ENCODE data around the gene HOXB4. TPM values are rescaled to one million over a fixed set of nuclear protein-coding genes. Genes with fewer than 3 reads are reported as not detected.

HOXB4 gene
- total RNA-seq, 4 donors from 2014 or later: 0.42 to 2.9 (median 1.4) TPM

DNA sequence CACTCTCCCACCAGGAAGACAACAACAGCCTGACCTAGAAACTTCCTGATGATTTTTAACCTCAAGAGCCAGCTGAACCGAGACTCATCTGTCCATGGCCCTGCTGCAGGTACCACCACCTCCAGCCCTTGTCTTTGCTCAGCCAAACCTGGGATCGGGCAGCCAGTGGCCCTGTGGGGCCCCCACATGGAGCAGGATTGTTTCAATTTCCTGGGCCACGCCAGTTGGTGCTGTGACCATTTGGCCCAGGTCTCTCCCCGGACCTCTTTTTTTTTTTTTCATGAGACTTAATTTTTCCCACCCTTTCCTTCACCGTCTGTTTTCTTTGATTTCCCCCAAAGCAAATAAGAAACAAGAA is 25.0 kb downstream of the HOXB4 start:
- 61 to 65% methylated on average over 5 of the region's 5 CpGs for WGBS, 2 donors
- intact Hi-C loops (cut with DNase I; ENCODE audit: low total_unique reads): no loop called here
- TF ChIP-seq POLR2A (IDR thresholded peaks at IDR 0.05) (no peak), CTCF (IDR thresholded peaks at IDR 0.05) (no peak)
- DNase-seq (ENCODE audit: low spot score in 2 of 2): no peak
- no peak overlapping the region for H3K4me3 ChIP-seq (ENCODE audit: low read depth, poor library complexity, severe bottlenecking)

DNA sequence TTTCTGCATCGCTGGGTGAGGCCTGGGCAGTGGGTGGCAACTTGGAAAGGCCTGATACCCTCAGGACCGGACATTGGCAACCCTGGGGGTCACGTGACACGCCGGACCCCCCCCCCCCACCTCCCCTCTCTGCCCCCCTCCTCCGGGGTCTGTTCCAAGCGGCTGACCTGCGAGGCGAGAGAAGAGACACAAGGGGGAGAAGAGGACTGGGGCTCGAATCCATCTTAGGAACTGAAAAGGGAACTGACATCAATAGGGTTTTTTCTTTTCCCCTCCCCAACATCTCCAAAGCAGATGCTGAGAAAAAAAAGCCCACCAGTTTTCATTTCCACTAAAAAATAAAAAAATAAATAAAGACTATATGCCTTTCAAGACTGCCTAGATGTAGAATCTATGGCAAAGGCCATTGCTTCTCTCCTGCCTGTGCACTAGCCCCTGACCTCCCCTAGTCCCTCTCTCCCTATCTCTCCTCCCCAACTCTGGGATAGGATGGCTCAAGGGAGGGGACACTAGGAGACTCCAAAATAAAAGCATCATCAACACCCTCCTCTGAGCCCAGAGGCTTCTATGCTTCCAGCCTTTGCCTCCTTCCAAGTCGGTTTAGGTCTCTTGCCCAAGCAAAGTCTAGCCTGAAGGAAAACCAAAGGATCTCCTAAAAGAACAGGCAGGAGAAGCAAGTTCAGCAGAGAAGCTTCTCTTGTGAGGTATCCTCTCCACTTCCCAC is 25.5 kb downstream of the HOXB4 start:
- intact Hi-C loops (cut with DNase I; ENCODE audit: low total_unique reads): no loop called here
- no peak overlapping the region for H3K4me3 ChIP-seq (ENCODE audit: low read depth, poor library complexity, severe bottlenecking)
- 46 to 48% methylated on average over 11 of the region's 11 CpGs for WGBS, 2 donors
- no peak for TF ChIP-seq CTCF (IDR thresholded peaks at IDR 0.05)
- no peak for DNase-seq (ENCODE audit: low spot score in 2 of 2)

DNA sequence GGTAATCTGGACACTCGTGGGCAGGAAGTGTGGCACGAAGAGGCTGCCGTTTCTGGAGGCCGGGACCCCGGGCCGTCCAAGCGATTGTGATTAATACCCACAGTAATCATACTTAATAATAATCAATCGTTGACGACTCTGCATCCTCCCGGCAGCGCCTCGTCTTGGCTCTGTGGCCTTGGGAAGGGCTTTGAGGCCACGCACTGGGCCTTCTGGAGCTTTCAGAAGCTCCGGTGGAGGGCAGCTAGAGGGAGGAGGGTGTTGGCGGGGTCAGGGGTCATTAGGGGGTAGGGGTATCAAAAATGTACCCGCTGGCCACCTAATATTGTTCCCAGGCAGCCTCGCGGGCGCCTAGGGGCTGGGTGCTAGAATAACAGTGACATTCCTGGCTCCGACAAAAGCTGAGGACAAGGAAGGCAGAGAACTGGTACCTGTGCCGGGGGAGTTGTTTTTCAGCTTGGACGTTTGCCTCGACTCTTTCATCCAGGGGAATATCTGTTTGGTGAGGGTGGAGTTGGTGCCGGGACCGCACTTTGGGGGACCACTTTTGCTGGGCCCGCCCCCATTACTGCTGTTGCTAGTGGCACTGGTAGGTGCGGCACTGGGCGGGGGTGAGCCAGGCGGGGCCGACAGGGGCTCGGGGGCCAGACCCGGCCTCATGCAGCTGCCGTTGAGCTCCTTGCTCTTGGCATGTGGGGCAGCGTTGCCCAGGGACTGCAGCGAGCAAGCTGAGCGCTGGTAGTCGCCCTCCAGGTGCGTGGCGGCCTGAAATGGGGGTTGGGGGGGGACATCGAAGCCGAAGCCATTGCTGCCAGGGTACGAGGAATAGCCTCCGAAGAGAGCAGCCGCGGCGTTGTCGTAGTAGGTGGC is 26.3 kb downstream of the HOXB4 start:
- DNase-seq (ENCODE audit: low spot score in 2 of 2): no peak
- TF ChIP-seq POLR2A (IDR thresholded peaks at IDR 0.05) (no peak), CTCF (IDR thresholded peaks at IDR 0.05) (no peak)
- WGBS, 2 donors: 79 to 84% methylated on average over 47 of the region's 47 CpGs
- no peak overlapping the region for H3K4me3 ChIP-seq (ENCODE audit: low read depth, poor library complexity, severe bottlenecking)
- intact Hi-C loops (cut with DNase I; ENCODE audit: low total_unique reads): no loop called here

DNA sequence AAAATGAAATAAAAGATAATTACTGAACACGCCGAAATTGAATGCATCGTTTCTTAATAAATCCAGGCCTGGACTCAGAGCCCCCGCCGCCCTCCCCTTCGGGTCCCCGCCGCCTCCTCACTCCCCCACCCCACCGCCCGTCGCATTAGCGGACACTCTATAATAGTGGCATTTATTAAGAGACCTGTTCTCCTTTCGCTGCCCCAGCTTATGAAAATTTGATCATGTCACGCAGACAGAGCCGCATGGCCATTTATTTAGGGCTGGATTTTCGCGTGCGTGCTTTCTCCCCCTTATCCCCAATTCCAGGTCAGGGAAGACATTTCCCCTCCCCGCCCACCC is 27.0 kb downstream of the HOXB4 start:
- no peak overlapping the region for H3K4me3 ChIP-seq (ENCODE audit: low read depth, poor library complexity, severe bottlenecking)
- no peak for DNase-seq (ENCODE audit: low spot score in 2 of 2)
- TF ChIP-seq CTCF (IDR thresholded peaks at IDR 0.05) (no peak), POLR2A (IDR thresholded peaks at IDR 0.05) (no peak)
- 87 to 90% methylated on average over 19 of the region's 19 CpGs for WGBS, 2 donors
- intact Hi-C loops (cut with DNase I; ENCODE audit: low total_unique reads): no loop called here

GRCh38 chr17:48550502-48551213 is 27.5 kb downstream of the HOXB4 start:
- TF ChIP-seq POLR2A (IDR thresholded peaks at IDR 0.05): no peak
- TF ChIP-seq CTCF (IDR thresholded peaks at IDR 0.05): no peak
- intact Hi-C loops (cut with DNase I; ENCODE audit: low total_unique reads): no loop called here
- no peak for DNase-seq (ENCODE audit: low spot score in 2 of 2)
- no peak overlapping the region for H3K4me3 ChIP-seq (ENCODE audit: low read depth, poor library complexity, severe bottlenecking)
- 81 to 84% methylated on average over 70 of the region's 70 CpGs for WGBS, 2 donors

Measured in lower leg skin (tissue), 4 donors.